HG03521 (cell line): ENCODE data around the gene DACH1.

ENCODE experiments used
- ATAC-seq: cut with Tn5 transposase; IDR thresholded peaks from one replicate; pipeline ENCODE4 v1.9.1; 2021; ENCODE audit warnings: mild to moderate bottlenecking, moderate library complexity; ENCODE audit not compliant: unreplicated experiment

Gene DACH1

DNA sequence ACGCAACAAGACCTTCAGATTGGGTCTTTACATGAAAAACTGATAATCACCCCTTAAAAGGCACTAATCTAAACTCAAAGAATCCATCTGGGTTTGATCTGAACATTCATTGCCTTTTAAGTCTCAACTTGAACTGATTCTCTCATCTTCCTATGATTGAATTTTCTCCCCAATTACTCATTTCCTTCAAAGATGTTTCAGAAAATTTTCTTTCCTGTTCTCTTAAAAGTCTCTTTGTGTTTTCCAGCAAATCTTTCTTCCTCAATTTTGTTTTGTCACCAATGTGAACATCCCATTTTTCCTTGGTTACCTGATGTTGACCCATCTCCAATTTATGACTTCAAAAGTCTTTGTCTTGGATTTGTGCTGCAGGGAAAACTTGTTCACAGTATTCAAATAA, 234.3 kb downstream of the DACH1 start:
- no peak for ATAC-seq

DNA sequence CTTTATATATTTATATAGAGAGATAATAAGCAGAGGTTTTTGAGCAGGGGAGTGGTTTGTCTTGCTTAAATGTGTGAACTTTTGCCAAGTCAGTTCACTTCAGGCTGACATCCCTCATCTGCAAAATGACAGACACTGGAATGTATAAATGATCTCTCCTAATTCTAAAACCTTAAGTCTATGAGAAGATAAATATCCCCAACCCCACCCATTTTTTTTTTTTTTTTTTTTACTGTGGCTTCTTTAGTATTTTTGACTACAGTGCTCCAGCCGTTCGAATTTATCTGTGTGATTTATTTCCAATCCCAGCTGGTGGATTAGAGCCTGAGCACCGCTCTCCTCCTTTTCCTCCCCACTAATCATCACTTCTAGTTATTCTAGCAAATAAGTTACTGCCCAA, 234.8 kb downstream of the DACH1 start:
- ATAC-seq = no peak

DNA sequence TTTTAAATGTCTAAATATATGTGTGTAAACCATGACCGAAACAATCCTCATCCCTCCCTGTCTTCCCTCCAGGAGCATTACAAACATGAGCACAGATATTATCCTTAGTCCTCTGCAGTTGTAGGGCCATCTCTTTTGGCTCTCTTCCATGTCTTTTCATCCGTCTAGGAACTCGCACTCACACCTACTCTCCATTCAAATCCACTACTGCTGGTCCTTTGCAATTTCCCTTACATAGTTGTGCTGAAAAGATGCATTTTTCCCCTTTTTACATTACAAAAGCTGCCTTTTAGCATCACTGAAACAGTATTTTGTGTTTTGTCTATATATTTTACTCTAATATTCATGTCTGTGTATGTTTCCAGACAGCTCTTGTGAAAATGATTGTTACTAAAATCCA, 237.8 kb downstream of the DACH1 start:
- ATAC-seq = no peak

DNA sequence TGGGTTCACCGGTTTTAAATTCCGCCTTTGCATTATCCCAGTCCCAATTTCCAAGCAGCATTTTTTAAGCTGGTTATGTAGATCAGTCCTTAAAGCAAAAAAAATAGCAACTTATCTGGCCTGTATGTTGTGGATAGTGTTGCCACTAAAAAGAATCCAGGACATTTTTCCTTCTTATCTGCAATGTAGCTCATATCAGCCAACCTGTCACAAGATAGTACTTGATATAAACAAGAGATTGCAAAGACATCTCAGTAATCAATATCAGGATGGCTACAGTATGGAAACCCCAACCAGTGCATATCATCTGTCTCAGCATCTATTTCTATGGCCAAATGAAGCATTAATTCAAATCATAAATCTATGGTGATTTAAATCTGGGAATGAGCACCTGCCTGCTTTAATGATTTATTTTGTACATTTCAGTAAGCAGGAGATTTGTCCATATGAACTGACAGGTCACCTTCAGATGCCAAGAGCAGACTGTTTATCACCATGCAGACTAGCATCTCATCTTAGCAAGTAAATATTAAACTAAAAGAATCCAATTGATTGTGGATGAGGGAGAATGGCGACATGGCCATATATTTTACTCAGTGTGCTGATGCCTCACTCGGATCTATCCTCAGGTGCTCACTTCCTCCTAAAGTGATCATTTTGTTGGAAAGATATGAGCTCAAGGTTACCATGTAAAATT, 240.4 kb downstream of the DACH1 start:
- ATAC-seq = no peak

DNA sequence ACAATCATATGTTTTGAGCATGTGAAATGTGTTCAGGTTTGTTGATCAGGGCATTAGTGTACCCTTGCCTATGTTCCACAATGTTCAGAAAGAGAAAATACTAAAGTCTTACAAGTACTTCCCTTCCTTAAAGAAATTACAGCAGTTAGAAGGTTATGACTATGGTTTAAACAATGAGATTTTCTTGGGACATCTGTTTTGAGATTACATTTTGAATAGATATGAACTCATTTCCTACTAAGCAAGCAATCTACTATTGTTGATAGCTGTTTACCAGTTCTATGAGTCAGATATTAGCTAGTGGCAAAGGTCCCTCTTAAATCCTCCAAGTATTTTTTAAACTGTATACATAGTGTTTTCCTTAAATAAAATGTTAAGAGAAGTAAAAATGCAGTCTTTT, 241.3 kb downstream of the DACH1 start:
- no peak for ATAC-seq

DNA sequence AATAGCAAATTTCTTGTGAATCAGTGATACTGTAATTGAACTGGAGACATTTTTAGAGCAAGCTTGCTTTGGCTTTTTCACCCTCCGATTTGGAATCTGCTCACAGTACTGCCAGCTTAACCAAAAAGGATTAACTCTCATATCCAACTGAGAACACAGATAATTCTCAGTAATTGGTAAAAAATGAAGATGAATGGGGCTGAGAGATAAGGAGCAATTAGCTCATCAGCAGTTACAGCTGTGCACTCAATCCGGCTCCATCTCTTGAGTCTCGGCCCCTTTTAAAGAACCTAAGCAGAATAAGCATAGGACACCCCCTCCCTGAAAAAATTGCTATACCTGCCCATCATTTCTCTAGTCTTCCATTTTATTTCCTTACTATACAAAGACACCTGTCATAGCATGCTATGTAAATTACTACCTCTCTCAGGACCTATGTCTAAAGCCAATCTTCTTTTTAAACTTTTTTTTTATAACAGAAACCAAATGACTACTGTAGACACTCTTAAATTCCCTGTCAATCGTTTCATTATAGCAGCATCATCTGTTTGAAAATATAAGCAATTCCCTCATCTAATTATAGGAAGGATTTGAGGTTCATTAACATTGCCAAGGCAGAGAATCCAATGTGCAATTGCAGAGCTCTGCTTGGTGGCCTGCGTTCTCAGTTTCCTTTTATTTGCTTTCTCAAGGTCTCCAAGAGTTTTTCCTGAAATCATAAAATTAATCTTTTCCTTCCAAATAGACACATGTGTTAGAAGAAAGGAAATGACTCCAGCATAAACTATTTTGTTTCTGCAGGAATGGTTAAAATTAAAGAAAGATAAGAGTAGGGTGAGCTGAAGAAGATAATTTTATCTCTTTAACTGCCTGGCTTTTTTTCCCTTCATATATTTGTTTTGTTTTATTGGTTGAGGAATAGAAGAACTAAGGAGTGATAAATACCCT, 242.1 kb downstream of the DACH1 start:
- no peak for ATAC-seq

DNA sequence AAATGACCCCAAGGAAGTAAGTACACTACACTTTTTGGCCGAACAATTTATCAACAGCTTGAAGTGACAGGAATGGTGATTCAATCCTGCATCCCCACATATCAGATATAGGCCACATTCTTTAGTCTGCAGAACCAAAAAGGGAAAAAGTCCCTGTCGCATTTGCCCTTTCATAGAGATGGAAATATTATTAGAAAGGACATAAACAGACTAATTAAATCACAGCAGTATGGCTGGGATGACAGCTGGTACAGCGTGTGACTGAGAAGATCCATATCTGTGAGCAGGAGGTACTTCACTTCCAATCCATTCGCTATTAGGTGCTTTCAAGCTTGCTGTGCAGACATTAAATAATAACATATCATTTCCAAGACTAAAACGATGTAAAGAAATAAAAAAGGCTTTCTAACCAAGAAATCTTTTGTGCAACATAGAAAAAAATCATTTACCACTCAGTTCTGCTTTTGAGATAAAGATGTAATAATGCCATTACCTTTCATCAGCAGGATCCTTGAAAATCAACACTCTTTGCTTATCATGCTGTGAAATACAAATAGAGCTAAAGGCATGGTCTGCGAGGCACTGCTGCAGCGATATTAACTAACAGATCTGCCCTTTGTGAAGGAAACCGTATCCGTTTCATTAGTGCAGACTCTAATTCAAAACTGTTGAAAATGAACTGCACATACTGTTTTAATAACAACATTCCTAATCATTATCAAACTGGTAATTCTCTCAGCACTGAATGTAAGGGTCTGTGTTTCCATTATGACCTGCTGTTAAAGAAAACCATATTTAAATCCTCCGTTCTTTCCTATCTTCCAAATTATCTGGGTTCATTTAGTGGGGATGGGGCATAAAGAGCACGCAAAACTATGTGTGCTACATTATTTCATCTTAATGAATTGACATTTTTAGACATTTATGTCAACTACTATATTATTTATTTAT, 245.6 kb downstream of the DACH1 start:
- ATAC-seq = no peak

DNA sequence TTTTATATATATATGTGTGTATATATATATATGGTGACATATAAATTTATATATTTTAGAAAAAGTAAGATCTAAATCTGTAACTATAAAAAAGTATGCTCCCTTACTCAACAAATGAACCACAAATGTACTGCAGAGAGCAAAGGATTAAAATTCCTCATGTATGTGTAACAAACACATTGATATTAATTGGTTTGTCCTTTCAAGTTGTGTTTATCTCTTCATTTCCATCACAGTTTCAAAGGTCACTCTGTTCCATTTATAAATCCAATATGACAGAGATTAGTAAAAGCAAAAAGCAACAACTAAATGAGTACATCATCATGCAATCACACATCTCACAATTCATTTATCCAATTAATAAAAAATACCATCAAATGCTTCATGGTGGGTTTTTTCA, 247.9 kb downstream of the DACH1 start:
- no peak for ATAC-seq

DNA sequence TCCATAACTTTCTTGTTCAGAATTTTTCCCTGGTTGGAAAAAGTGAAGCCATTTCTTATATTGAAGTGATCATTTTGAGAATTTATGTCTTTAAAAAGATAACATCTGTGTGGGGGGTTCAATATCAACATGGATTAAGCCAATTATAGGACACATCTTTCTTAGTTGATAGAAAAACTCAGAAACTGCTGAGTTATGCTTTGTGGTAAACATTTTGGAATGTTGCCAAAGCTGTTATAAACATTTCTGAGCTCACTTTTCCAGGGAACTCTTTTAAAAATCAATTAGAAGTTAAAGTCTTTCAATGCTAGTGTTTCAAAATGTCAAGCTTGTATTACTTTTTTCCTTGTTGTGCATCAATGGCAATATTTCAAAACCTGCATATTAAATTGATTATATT, 248.8 kb downstream of the DACH1 start:
- no peak for ATAC-seq

DNA sequence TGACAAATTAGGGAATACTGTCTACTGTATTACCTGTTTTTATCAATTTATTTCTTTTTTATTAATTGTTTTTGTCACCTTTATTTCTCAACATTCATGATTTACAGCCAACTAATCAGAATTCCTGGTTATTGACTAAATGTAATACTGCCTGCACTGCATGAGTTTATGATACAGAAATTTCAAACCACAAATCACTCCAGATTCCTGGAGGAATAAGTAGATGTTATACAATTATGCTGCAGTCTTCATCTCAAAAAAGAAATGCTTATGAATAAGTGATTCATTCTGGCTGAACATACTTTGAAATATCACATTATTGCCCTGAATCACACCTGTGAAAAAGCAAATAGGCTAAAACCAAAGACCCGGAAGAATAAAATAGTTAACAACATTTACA, 249.7 kb downstream of the DACH1 start:
- no peak for ATAC-seq

DNA sequence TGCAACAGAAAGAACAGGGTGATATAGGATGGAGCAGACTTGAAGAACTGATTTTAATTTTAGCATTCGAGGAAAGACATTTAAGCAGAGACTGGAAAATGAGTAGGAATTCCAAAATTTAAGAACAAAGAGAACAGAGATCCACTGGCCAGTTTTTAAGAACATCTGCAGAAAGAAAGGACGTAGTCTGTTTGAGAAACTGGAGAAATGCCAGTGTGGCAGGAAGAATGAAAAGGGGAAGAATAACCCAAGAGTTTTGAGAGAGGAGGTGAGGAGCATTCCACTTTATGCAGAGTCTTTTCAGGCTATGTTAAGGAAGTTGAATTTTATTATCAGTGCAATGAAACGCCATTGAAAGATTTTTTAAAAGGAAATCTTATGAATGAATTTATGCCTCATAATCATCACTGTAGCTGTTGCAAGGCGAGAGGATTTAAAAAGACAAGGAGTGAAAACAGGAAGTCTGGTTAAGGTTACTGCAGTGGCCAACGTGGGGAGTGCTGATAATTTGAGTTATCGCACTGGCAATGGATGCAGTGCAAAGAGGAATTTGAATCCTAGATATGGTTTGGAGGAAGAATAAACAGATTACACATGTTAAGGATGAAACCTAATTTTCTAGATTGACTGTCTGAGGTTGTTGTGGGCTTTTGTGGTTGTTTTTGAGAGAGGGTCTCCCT, 253.8 kb downstream of the DACH1 start:
- no peak for ATAC-seq

DNA sequence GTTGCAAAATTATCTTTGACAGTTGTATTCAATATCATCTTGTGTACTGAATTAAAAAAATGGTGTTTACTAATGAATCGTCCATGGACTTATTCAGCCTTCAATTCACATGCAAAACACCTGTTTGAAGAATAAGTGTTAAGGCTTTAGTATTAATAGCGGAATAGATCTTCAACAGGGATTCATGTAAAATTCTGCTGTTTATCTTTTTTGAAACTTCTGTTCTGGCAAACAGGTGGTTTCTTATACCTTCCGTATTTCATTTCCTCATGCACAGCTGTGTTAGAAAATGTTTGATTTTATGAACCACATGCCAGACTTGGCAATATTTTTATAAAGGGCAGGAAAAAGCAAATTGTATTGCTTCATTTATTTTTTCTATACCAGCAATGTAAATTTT, 255.7 kb downstream of the DACH1 start:
- ATAC-seq = no peak

DNA sequence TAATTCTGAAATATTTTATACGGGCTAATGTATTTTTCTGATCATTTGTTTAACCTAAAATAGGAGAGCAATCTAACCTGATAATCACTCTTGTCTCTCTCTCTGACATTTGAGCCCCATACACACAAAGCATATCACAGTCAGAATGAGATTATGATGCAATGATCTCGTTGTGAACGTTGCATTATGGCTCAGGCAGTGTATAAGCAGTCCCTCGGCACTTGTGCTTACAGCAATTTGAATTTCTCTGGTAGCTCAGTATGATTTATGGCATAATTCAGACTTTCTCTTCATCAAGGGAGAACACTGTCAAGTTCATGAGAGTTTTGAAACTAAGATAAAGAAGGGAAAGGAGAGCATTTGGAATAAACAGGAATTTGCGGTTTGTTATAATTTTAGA, 256.1 kb downstream of the DACH1 start:
- no peak for ATAC-seq

DNA sequence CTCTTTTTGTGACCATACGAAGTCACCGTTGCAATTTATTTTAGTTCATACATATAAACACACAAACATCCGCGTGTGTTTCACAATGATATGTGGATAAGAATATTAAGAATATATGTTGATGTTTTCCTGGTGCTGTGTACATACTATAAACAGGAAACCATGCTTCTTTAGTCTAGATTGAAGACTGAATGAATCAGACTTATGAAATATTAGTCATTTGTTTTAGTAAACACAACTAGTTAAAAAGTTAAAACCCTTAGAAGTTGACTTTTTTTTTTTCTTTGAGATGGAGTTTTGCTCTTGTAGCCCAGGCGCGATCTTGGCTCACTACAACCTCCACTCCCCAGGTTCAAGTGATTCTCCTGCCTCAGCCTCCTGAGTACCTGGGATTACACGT, 257.7 kb downstream of the DACH1 start:
- no peak for ATAC-seq

DNA sequence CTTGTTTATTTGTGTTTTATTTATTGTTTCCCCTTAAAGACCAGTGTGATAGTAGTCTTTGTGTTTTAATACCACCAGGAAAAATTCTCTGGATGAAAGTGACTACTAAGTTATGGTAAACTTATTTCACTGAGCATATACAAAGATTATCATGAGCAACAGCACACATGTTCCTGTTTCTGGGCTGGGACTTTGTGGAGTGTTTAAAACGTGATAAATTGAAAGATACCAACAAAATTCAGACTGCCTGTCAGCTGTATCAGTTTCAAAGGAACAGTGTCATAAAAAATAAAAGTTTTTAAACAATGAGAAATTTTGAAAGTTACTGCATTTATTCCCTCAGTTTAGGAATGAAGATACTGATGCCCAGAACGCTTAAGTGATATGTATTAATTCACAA, 259.4 kb downstream of the DACH1 start:
- ATAC-seq = no peak

DNA sequence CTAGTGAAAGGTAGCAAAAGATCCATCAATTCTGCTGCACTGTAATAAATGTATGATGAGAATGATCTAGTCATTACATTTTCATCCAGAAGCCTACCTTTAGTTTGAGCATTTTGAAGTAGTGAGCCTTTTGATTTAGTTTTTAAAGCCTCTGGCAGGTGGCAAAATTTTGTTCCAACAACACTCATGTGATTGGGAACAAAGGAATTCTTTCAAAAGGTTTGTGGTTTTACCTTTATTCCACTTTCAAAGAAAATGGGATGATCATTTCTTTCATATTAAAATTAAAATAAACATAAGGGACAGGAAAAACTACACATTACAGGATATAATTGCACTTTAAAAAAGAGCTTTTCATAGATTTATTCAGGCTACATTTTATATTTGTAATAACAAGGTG, 260.2 kb downstream of the DACH1 start:
- no peak for ATAC-seq

DNA sequence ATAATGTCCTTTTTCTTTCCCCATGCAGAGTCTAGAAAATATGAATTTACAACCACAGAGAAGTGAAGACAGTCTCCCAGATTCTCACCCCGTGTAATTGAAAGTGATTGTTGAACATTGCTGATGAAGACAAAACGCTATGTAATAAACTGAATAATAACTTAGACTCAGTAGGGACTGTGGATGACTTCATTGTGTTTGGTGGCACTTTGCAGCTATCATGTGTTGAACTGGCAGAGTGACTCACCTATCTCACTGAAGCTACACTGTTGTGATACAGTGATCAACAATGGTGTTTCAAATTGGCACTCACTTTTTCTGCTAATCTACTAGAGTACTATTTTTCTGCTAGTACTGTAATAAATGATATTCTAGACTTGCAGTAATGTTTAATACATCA, 261.3 kb downstream of the DACH1 start:
- ATAC-seq = no peak

DNA sequence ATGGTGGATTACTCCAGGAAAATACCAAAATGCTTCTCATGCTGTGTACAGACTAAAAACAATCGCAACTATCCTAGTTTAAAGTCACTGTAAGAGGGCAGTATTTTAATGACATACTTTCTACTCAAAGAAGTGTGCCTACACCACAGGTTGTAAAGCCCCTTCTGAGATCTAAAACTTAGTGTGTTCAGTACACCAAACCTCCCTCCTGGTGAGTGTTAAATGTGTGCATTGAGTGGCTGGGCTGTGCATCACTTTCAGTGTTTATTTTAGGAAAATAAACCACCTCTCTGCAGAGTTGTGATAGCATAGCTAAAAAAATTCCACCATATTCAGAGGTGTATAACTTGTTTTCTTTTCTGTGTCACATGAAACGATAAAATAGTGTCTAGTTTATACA, 263.7 kb downstream of the DACH1 start:
- ATAC-seq = no peak

DNA sequence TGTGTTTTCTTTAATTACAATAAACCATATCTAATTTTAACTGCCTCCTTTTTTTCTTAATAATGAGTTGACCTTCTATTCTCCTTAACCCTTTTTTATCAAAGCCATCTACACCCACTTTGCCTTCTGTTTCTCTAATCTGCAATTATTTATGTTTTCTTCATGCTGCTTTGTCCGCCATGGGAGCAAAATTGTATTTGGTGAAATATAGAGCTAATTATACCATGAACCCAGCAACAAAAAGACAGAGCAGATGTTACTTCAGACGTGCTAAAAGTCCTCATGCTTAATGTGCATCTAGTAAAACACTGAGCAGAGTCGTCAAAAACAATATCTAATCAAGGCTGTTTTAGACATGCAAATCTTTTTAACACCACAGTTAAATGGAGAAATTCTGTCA, 264.7 kb downstream of the DACH1 start:
- no peak for ATAC-seq

DNA sequence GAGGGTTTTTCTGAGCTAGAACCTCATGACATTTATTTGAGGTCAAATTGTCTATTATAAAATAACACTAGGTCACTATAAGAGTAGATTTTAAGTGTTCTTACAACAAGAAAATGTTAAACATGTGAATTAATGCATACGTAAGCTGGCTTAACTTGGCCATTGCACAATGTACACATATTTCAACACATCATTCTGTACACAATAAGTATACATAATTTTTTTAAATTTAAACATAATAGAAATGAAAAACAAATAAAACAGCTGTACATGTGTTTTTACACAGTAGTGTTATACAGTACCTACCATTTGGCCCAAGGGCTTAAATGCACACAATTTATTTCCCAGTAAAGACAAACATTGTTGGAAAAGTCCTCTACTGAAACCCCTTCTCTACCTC, 269.9 kb downstream of the DACH1 start:
- no peak for ATAC-seq

DNA sequence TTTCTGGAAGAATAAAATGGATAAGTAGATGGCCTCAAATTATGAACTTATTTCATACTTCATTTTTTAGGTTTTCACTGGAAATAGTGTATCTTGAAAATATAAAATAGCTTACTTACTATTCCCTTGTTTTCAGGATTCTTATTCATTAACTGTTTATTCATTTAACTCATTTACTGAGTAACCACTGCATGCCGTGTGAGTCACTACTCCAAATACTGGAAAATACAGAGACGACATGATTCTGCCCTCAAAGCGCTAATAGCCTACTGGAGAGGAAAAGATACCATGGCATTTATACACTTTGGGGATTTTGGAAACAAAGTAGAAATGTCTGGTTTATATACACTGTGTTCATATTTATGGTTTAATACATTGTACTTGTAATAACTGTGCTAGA, 270.9 kb downstream of the DACH1 start:
- no peak for ATAC-seq
